Measurements from ENCODE around the gene SLC25A38.

The SLC25A38 gene

GRCh38 chr3:39440316-39440715 lies 57.1 kb downstream of the SLC25A38 start:
- Histone ChIP-seq H3K23ac (ENCODE audit: low read depth, low read length, poor library complexity) (no peak overlapping the region), H3K9me3 (replicated peaks in 1 of 2; ENCODE audit: control insufficient read depth in 2 of 2, insufficient read depth in 1 of 2, low read depth in 1 of 2, low read length in 2 of 2) (no peaks in the 10 kb centered on the region), H2AFZ (ENCODE audit: low read length) (no peak overlapping the region), H3K79me1 (ENCODE audit: low read depth, low read length) (no peaks in the 10 kb centered on the region), H4K8ac (ENCODE audit: low read depth, low read length) (no peak overlapping the region), H3K4me2 (ENCODE audit: insufficient read depth, low read length, poor library complexity, severe bottlenecking) (no peak overlapping the region), H3K27me3 (ENCODE audit: control insufficient read depth in 3 of 3, insufficient read depth in 3 of 3, low read depth in 1 of 3, low read length in 3 of 3) (no peaks in the 10 kb centered on the region), H3K9ac (ENCODE audit: low read depth, low read length, poor library complexity) (no peak overlapping the region), H2BK12ac (ENCODE audit: low read length) (no peak overlapping the region), H3K36me3 (replicated peaks in 1 of 2; ENCODE audit: control insufficient read depth in 2 of 2, insufficient read depth in 2 of 2, low read length in 2 of 2) (no peaks in the 10 kb centered on the region), H3K18ac (ENCODE audit: low read length) (no peak overlapping the region), H2BK15ac (ENCODE audit: low read length) (no peak overlapping the region), H2BK5ac (ENCODE audit: low read length) (no peak overlapping the region), H4K91ac (ENCODE audit: low read depth, low read length, poor library complexity) (no peak overlapping the region), H3K4me1 (ENCODE audit: control insufficient read depth in 2 of 2, insufficient read depth in 1 of 2, low read depth in 1 of 2, low read length in 2 of 2) (peaks cover 0 to under 1% of the 10 kb centered on the region in 2 donors), H2AK5ac (ENCODE audit: low read depth, low read length) (no peak overlapping the region), H3K27ac (replicated peaks; ENCODE audit: low read length) (no peak overlapping the region), H3K4ac (ENCODE audit: low read length) (no peak overlapping the region), H2BK120ac (ENCODE audit: low read depth, low read length) (no peak overlapping the region), H3K14ac (ENCODE audit: low read length) (no peak overlapping the region), H3K4me3 (ENCODE audit: low read length in 2 of 2) (no peak overlapping the region)
- WGBS, 2 donors (ENCODE audit: extremely low coverage in 2 of 2, insufficient read length in 2 of 2, insufficient replicate concordance in 1 of 2) = no CpG with 5 or more reads among the region's 8 CpGs
- no peak for DNase-seq (ENCODE audit: low spot score)

- no peaks in the 10 kb centered on the region for H3K4me1 ChIP-seq (ENCODE audit: control insufficient read depth in 2 of 2, insufficient read depth in 1 of 2, low read depth in 1 of 2, low read length in 2 of 2)
- no peak for DNase-seq (ENCODE audit: low spot score)
- no peak overlapping the region for H3K4me2 ChIP-seq (ENCODE audit: insufficient read depth, low read length, poor library complexity, severe bottlenecking)
- no peak overlapping the region for H4K8ac ChIP-seq (ENCODE audit: low read depth, low read length)
- no peak overlapping the region for H2AFZ ChIP-seq (ENCODE audit: low read length)
- no peak overlapping the region for H4K91ac ChIP-seq (ENCODE audit: low read depth, low read length, poor library complexity)
- H3K9me3 ChIP-seq (replicated peaks in 1 of 2; ENCODE audit: control insufficient read depth in 2 of 2, insufficient read depth in 1 of 2, low read depth in 1 of 2, low read length in 2 of 2) = no peaks in the 10 kb centered on the region
- H3K14ac ChIP-seq (ENCODE audit: low read length) = no peak overlapping the region
- no peak overlapping the region for H2BK15ac ChIP-seq (ENCODE audit: low read length)
- H2BK12ac ChIP-seq (ENCODE audit: low read length) = no peak overlapping the region
- WGBS, 2 donors (ENCODE audit: extremely low coverage in 2 of 2, insufficient read length in 2 of 2, insufficient replicate concordance in 1 of 2) = no CpG with 5 or more reads among the region's 4 CpGs
- no peak overlapping the region for H3K27ac ChIP-seq (replicated peaks; ENCODE audit: low read length)
- H3K4ac ChIP-seq (ENCODE audit: low read length) = no peak overlapping the region
- no peak overlapping the region for H2AK5ac ChIP-seq (ENCODE audit: low read depth, low read length)
- H3K23ac ChIP-seq (ENCODE audit: low read depth, low read length, poor library complexity) = no peak overlapping the region
- H2BK120ac ChIP-seq (ENCODE audit: low read depth, low read length) = no peak overlapping the region
- no peak overlapping the region for H3K4me3 ChIP-seq (ENCODE audit: low read length in 2 of 2)
- H3K27me3 ChIP-seq (ENCODE audit: control insufficient read depth in 3 of 3, insufficient read depth in 3 of 3, low read depth in 1 of 3, low read length in 3 of 3) = no peaks in the 10 kb centered on the region
- H2BK5ac ChIP-seq (ENCODE audit: low read length) = no peak overlapping the region
- H3K79me1 ChIP-seq (ENCODE audit: low read depth, low read length) = no peaks in the 10 kb centered on the region
- no peaks in the 10 kb centered on the region for H3K36me3 ChIP-seq (replicated peaks in 1 of 2; ENCODE audit: control insufficient read depth in 2 of 2, insufficient read depth in 2 of 2, low read length in 2 of 2)
- no peak overlapping the region for H3K18ac ChIP-seq (ENCODE audit: low read length)
- H3K9ac ChIP-seq (ENCODE audit: low read depth, low read length, poor library complexity) = no peak overlapping the region
These were observed 60.4 kb downstream of the SLC25A38 start for GRCh38 chr3:39443530-39443929.

DNA sequence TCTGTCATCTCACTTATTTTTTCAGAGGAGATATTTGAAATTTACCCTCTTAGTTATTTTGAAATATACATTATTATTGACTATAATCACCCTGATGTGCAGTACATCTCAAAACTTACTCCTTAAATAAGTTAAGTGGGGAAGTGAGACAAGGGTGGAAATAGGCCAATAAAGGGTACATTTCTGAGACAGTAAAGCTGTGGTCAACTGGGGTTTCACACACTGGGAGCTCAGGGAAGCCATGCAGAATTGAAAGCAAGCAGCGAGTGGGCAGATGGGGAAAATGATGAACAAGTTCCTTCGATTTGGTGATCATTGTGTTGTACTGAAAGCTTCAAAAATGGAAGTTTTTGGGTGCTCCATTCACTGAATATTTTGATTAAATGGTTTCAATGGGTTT lies 62.8 kb downstream of the SLC25A38 start:
- WGBS, 2 donors (ENCODE audit: extremely low coverage in 2 of 2, insufficient read length in 2 of 2, insufficient replicate concordance in 1 of 2) = no CpG with 5 or more reads among the region's 2 CpGs
- no peak overlapping the region for H3K9ac ChIP-seq (ENCODE audit: low read depth, low read length, poor library complexity)
- H2BK120ac ChIP-seq (ENCODE audit: low read depth, low read length) = no peak overlapping the region
- H3K79me1 ChIP-seq (ENCODE audit: low read depth, low read length) = no peaks in the 10 kb centered on the region
- no peak for DNase-seq (ENCODE audit: low spot score)
- no peaks in the 10 kb centered on the region for H3K4me1 ChIP-seq (ENCODE audit: control insufficient read depth in 2 of 2, insufficient read depth in 1 of 2, low read depth in 1 of 2, low read length in 2 of 2)
- no peak overlapping the region for H3K27ac ChIP-seq (replicated peaks; ENCODE audit: low read length)
- no peak overlapping the region for H3K18ac ChIP-seq (ENCODE audit: low read length)
- H3K4ac ChIP-seq (ENCODE audit: low read length) = no peak overlapping the region
- H3K36me3 ChIP-seq (replicated peaks in 1 of 2; ENCODE audit: control insufficient read depth in 2 of 2, insufficient read depth in 2 of 2, low read length in 2 of 2) = no peaks in the 10 kb centered on the region
- H4K8ac ChIP-seq (ENCODE audit: low read depth, low read length) = no peak overlapping the region
- H3K9me3 ChIP-seq (replicated peaks in 1 of 2; ENCODE audit: control insufficient read depth in 2 of 2, insufficient read depth in 1 of 2, low read depth in 1 of 2, low read length in 2 of 2) = no peaks in the 10 kb centered on the region
- no peak overlapping the region for H2AK5ac ChIP-seq (ENCODE audit: low read depth, low read length)
- H2BK12ac ChIP-seq (ENCODE audit: low read length) = no peak overlapping the region
- no peaks in the 10 kb centered on the region for H3K27me3 ChIP-seq (ENCODE audit: control insufficient read depth in 3 of 3, insufficient read depth in 3 of 3, low read depth in 1 of 3, low read length in 3 of 3)
- H3K14ac ChIP-seq (ENCODE audit: low read length) = no peak overlapping the region
- H2AFZ ChIP-seq (ENCODE audit: low read length) = no peak overlapping the region
- no peak overlapping the region for H3K4me3 ChIP-seq (ENCODE audit: low read length in 2 of 2)
- H2BK5ac ChIP-seq (ENCODE audit: low read length) = no peak overlapping the region
- no peak overlapping the region for H3K4me2 ChIP-seq (ENCODE audit: insufficient read depth, low read length, poor library complexity, severe bottlenecking)
- no peak overlapping the region for H4K91ac ChIP-seq (ENCODE audit: low read depth, low read length, poor library complexity)
- H3K23ac ChIP-seq (ENCODE audit: low read depth, low read length, poor library complexity) = no peak overlapping the region
- no peak overlapping the region for H2BK15ac ChIP-seq (ENCODE audit: low read length)

DNA sequence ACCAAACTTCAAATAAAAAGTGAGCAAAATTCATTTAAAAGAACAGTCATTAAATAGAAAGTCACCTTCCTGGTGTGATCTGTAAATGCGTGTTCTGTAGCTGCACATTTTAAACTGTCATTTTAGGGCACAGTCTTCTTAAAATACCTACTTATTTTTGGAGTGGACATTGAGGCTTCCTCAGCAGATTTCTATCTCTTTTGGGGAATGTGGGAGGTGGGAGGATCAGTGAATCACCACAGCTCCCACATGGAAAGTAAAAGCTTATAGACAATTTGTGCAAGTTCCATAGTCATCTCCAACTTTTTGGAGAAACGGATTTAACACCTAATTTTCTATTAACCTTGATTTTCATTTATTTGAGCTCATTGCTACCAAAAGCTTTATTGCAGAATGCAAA lies 63.3 kb downstream of the SLC25A38 start:
- no peak overlapping the region for H3K9ac ChIP-seq (ENCODE audit: low read depth, low read length, poor library complexity)
- H3K18ac ChIP-seq (ENCODE audit: low read length) = no peak overlapping the region
- H4K8ac ChIP-seq (ENCODE audit: low read depth, low read length) = no peak overlapping the region
- no peaks in the 10 kb centered on the region for H3K79me1 ChIP-seq (ENCODE audit: low read depth, low read length)
- H2BK120ac ChIP-seq (ENCODE audit: low read depth, low read length) = no peak overlapping the region
- H3K14ac ChIP-seq (ENCODE audit: low read length) = no peak overlapping the region
- no peak overlapping the region for H3K4me3 ChIP-seq (ENCODE audit: low read length in 2 of 2)
- H3K4ac ChIP-seq (ENCODE audit: low read length) = no peak overlapping the region
- no peak overlapping the region for H4K91ac ChIP-seq (ENCODE audit: low read depth, low read length, poor library complexity)
- H2BK5ac ChIP-seq (ENCODE audit: low read length) = no peak overlapping the region
- H2AFZ ChIP-seq (ENCODE audit: low read length) = no peak overlapping the region
- no peaks in the 10 kb centered on the region for H3K36me3 ChIP-seq (replicated peaks in 1 of 2; ENCODE audit: control insufficient read depth in 2 of 2, insufficient read depth in 2 of 2, low read length in 2 of 2)
- no peak overlapping the region for H2BK12ac ChIP-seq (ENCODE audit: low read length)
- H3K9me3 ChIP-seq (replicated peaks in 1 of 2; ENCODE audit: control insufficient read depth in 2 of 2, insufficient read depth in 1 of 2, low read depth in 1 of 2, low read length in 2 of 2) = no peaks in the 10 kb centered on the region
- H3K27ac ChIP-seq (replicated peaks; ENCODE audit: low read length) = no peak overlapping the region
- no peaks in the 10 kb centered on the region for H3K4me1 ChIP-seq (ENCODE audit: control insufficient read depth in 2 of 2, insufficient read depth in 1 of 2, low read depth in 1 of 2, low read length in 2 of 2)
- no peak overlapping the region for H3K23ac ChIP-seq (ENCODE audit: low read depth, low read length, poor library complexity)
- no CpG with 5 or more reads among the region's 2 CpGs for WGBS, 2 donors (ENCODE audit: extremely low coverage in 2 of 2, insufficient read length in 2 of 2, insufficient replicate concordance in 1 of 2)
- H2BK15ac ChIP-seq (ENCODE audit: low read length) = no peak overlapping the region
- no peak overlapping the region for H2AK5ac ChIP-seq (ENCODE audit: low read depth, low read length)
- no peaks in the 10 kb centered on the region for H3K27me3 ChIP-seq (ENCODE audit: control insufficient read depth in 3 of 3, insufficient read depth in 3 of 3, low read depth in 1 of 3, low read length in 3 of 3)
- no peak overlapping the region for H3K4me2 ChIP-seq (ENCODE audit: insufficient read depth, low read length, poor library complexity, severe bottlenecking)
- no peak for DNase-seq (ENCODE audit: low spot score)
